ENCODE data around the gene MCF2L2.
A peak's percentile ranks its signal among the peaks of the same experiment; 100 is the strongest.
"Not testable (repeated sequence)": the region's sequence is repeated elsewhere in the genome, so short reads cannot be mapped to it uniquely, and the experiment has no call there.

The MCF2L2 gene

GRCh38 chr3:183261151-183261724, 167.2 kb downstream of the MCF2L2 start:
- DNase-seq, result no peak

GRCh38 chr3:183260167-183260904, 168.1 kb downstream of the MCF2L2 start:
- DNase-seq, result no peak

- no peak for DNase-seq
Measured at GRCh38 chr3:183259621-183260020, 168.8 kb downstream of the MCF2L2 start.

GRCh38 chr3:183259087-183259486, 169.3 kb downstream of the MCF2L2 start:
- no peak for DNase-seq

GRCh38 chr3:183255348-183255730, 173.1 kb downstream of the MCF2L2 start:
- DNase-seq, result no peak

GRCh38 chr3:183254487-183255347, 173.7 kb downstream of the MCF2L2 start:
- no peak for DNase-seq

GRCh38 chr3:183253528-183254486, 174.6 kb downstream of the MCF2L2 start:
- DNase-seq, result no peak

- peak; percentile 37 for DNase-seq
Measured at GRCh38 chr3:183252973-183253527, 175.4 kb downstream of the MCF2L2 start, which contains the start of gene B3GNT5. B3GNT5 (plus strand) TSS chr3:183253253; CDS start chr3:183269799, 16,546 bp downstream.

- no peak for DNase-seq
Measured at GRCh38 chr3:183252118-183252782, 176.2 kb downstream of the MCF2L2 start.

GRCh38 chr3:183249006-183249718, 179.3 kb downstream of the MCF2L2 start:
- DNase-seq, result no peak

- DNase-seq, result no peak
Measured at GRCh38 chr3:183247011-183247589, 181.3 kb downstream of the MCF2L2 start.

GRCh38 chr3:183244981-183245476, 183.4 kb downstream of the MCF2L2 start:
- no peak for DNase-seq

- no peak for DNase-seq
Measured at GRCh38 chr3:183244219-183244618, 184.2 kb downstream of the MCF2L2 start.

GRCh38 chr3:183242431-183242830, 186.0 kb downstream of the MCF2L2 start:
- no peak for DNase-seq

GRCh38 chr3:183239046-183239445, 189.4 kb downstream of the MCF2L2 start:
- no peak for DNase-seq

GRCh38 chr3:183233966-183234365, 194.5 kb downstream of the MCF2L2 start:
- DNase-seq, result no peak

- no peak for DNase-seq
Measured at GRCh38 chr3:183230826-183231225, 197.6 kb downstream of the MCF2L2 start.

GRCh38 chr3:183230251-183230650, 198.2 kb downstream of the MCF2L2 start:
- not testable (repeated sequence) for DNase-seq

- no peak for DNase-seq
Measured at GRCh38 chr3:183229178-183229577, 199.2 kb downstream of the MCF2L2 start.

GRCh38 chr3:183227586-183227985, 200.8 kb downstream of the MCF2L2 start:
- no peak for DNase-seq
